KMS-11 (cell line): ENCODE data around the gene IL3.

Experiments used
- H2AFZ ChIP-seq: fragments of 200-600 bp; sonication (generic); 2 replicates; pipeline ENCODE4 v1.6.1; 2016; ENCODE audit warnings: antibody characterized with exemption, mixed run types, low read depth
- H3K27ac ChIP-seq: fragments of 200-600 bp; sonication (generic); 2 replicates; pipeline ENCODE4 v1.6.1; 2016; ENCODE audit warnings: mild to moderate bottlenecking, mixed run types
- H3K27me3 ChIP-seq: fragments of 200-600 bp; sonication (generic); 2 replicates; pipeline ENCODE4 v1.6.1; 2017; ENCODE audit warnings: mild to moderate bottlenecking, low read depth, mixed run types, moderate library complexity; ENCODE audit not compliant: insufficient read depth
- H3K36me3 ChIP-seq: fragments of 200-600 bp; sonication (generic); 2 replicates; pipeline ENCODE4 v1.6.1; 2017; ENCODE audit warnings: mild to moderate bottlenecking, mixed run types; ENCODE audit not compliant: insufficient read depth
- H3K4me1 ChIP-seq: fragments of 200-600 bp; sonication (generic); 2 replicates; pipeline ENCODE4 v1.6.1; 2016; ENCODE audit warnings: mild to moderate bottlenecking, low read depth, mixed run types; ENCODE audit not compliant: poor library complexity, severe bottlenecking
- H3K4me2 ChIP-seq: fragments of 200-600 bp; sonication (generic); 2 replicates; pipeline ENCODE4 v1.7.0; 2016; ENCODE audit warnings: mild to moderate bottlenecking, mixed run types
- H3K4me3 ChIP-seq: fragments of 200-600 bp; sonication (generic); IDR thresholded peaks from 2 replicates; pipeline ENCODE4 v1.6.1; 2017; ENCODE audit warnings: low read depth, low read length, mixed read lengths; ENCODE audit not compliant: insufficient read depth
- H3K79me2 ChIP-seq: fragments of 200-600 bp; sonication (generic); 2 replicates; pipeline ENCODE4 v1.6.1; 2016; ENCODE audit warnings: low read depth, mixed run types; ENCODE audit not compliant: insufficient read depth
- H3K9ac ChIP-seq: fragments of 200-600 bp; sonication (generic); 2 replicates; pipeline ENCODE4 v1.6.1; 2016; ENCODE audit warnings: mild to moderate bottlenecking, mixed run types
- H4K20me1 ChIP-seq: fragments of 200-600 bp; sonication (generic); 2 replicates; pipeline ENCODE4 v1.6.1; 2016; ENCODE audit warnings: mild to moderate bottlenecking, mixed run types; ENCODE audit not compliant: insufficient read depth
- CTCF ChIP-seq: fragments of 200-600 bp; sonication (generic); conservative IDR thresholded peaks from 2 replicates; pipeline ENCODE4 v1.6.1; 2017; ENCODE audit warnings: low read depth, mild to moderate bottlenecking, antibody characterized with exemption, low read length, moderate library complexity, mixed read lengths

Gene IL3

GRCh38 chr5:132037353-132037752, 23.1 kb upstream of the IL3 start:
- Histone ChIP-seq H3K4me2 (no peak overlapping the region), H4K20me1 (no peaks in the 10 kb centered on the region), H3K27ac (no peak overlapping the region), H3K9ac (no peak overlapping the region), H3K4me1 (no peaks in the 10 kb centered on the region), H3K79me2 (no peaks in the 10 kb centered on the region), H3K27me3 (no peaks in the 10 kb centered on the region), H3K4me3 (no peak overlapping the region), H2AFZ (no peak overlapping the region), H3K36me3 (no peaks in the 10 kb centered on the region)
- TF ChIP-seq CTCF = no peak

- no peaks in the 10 kb centered on the region for H3K79me2 ChIP-seq
- no peaks in the 10 kb centered on the region for H3K36me3 ChIP-seq
- H3K4me3 ChIP-seq = no peak overlapping the region
- no peak overlapping the region for H2AFZ ChIP-seq
- H3K4me2 ChIP-seq = no peak overlapping the region
- no peaks in the 10 kb centered on the region for H3K4me1 ChIP-seq
- H3K27ac ChIP-seq = no peak overlapping the region
- no peak overlapping the region for H3K9ac ChIP-seq
- no peaks in the 10 kb centered on the region for H3K27me3 ChIP-seq
- no peaks in the 10 kb centered on the region for H4K20me1 ChIP-seq
- no peak for TF ChIP-seq CTCF
Observed at GRCh38 chr5:132044207-132044606, 16.2 kb upstream of the IL3 start.

- TF ChIP-seq CTCF = no peak
- H3K4me3 ChIP-seq = no peak overlapping the region
- no peaks in the 10 kb centered on the region for H4K20me1 ChIP-seq
- no peak overlapping the region for H3K27ac ChIP-seq
- H3K27me3 ChIP-seq = no peaks in the 10 kb centered on the region
- no peaks in the 10 kb centered on the region for H3K4me1 ChIP-seq
- no peak overlapping the region for H3K4me2 ChIP-seq
- no peaks in the 10 kb centered on the region for H3K79me2 ChIP-seq
- H3K36me3 ChIP-seq = no peaks in the 10 kb centered on the region
- no peak overlapping the region for H2AFZ ChIP-seq
- H3K9ac ChIP-seq = no peak overlapping the region
Observed at GRCh38 chr5:132046880-132047299, 13.6 kb upstream of the IL3 start.

GRCh38 chr5:132049093-132049492, 11.4 kb upstream of the IL3 start:
- H3K36me3 ChIP-seq = no peaks in the 10 kb centered on the region
- H3K79me2 ChIP-seq = no peaks in the 10 kb centered on the region
- H2AFZ ChIP-seq = no peak overlapping the region
- TF ChIP-seq CTCF = no peak
- H3K4me3 ChIP-seq = no peak overlapping the region
- H3K27me3 ChIP-seq = no peaks in the 10 kb centered on the region
- no peaks in the 10 kb centered on the region for H4K20me1 ChIP-seq
- H3K27ac ChIP-seq = no peak overlapping the region
- H3K9ac ChIP-seq = no peak overlapping the region
- H3K4me2 ChIP-seq = no peak overlapping the region
- no peaks in the 10 kb centered on the region for H3K4me1 ChIP-seq

GRCh38 chr5:132049559-132049958, 10.9 kb upstream of the IL3 start:
- no peaks in the 10 kb centered on the region for H3K27me3 ChIP-seq
- H3K36me3 ChIP-seq = no peaks in the 10 kb centered on the region
- no peaks in the 10 kb centered on the region for H4K20me1 ChIP-seq
- no peak overlapping the region for H3K4me3 ChIP-seq
- no peak overlapping the region for H3K4me2 ChIP-seq
- TF ChIP-seq CTCF = no peak
- H3K9ac ChIP-seq = no peak overlapping the region
- no peak overlapping the region for H3K27ac ChIP-seq
- no peaks in the 10 kb centered on the region for H3K79me2 ChIP-seq
- no peaks in the 10 kb centered on the region for H3K4me1 ChIP-seq
- H2AFZ ChIP-seq = no peak overlapping the region
